Measurements from ENCODE around the gene ANHX.
"Not testable (repeated sequence)": the region's sequence is repeated elsewhere in the genome, so short reads cannot be mapped to it uniquely, and the experiment has no call there.

ANHX gene

DNA sequence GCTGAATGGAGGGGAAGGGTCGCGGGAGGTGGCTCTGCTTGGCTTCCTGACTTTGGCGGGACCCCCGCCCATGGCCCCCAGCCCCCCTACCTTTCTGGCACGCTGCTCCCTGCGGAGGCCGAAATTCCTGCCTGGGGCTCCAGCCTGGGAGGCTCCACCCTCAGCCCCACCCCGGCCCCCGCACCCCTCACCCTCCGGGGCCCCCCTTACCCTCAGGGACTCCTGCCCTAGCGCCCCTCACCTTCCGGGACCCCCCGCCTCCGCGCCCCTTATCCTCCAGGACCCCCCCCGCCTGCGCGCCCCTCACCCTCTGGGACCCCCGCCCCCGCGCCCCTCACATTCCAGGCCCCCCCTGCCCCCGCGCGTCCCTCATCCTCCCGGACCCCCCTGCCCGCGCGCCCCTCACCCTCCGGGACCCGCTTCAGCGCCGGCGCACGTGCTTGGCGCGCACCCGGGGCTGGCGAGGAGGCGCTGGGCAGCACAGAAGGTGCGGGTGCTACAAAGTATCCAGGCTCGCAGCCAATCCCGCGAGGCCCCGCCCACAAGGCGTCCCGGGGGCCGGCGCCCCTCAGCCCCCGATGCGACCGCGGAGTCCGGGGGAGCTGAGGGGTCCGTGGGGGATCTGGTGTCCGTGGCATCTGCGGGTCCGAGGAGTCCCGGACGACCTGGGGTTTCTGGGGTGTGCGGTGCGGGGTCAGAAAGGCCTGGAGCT, at the start of gene ANHX:
Gene ANHX, minus strand, starts transcription at position 477 of the 712 bp plus-strand sequence. CDS start 1,521 bp downstream, outside the sequence.
- DNase-seq (ENCODE audit: low read depth) = no peak

GRCh38 chr12:133264668-133265067, 29.0 kb upstream of the ANHX start:
- not testable (repeated sequence) for DNase-seq (ENCODE audit: low read depth)

DNA sequence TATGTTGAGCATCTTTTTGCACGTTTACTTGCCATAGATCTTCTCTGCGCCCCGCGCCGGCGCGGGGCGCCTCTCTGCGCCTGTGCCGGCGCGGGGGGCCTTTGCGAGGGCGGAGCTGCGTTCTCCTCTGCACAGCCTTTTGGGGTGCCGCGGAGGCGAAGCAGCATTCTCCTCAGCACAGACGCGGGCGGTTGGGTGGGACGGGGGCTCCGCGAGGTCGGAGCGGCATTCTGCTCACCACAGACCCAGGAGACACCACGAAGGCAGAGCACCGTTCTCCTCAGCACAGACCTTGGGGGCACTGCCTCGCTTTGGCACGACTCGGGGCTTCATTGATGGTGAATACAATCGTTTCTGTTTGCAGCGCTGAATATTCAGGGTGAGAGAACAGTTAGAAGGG, 28.5 kb upstream of the ANHX start:
- DNase-seq (ENCODE audit: low read depth) = no peak

DNA sequence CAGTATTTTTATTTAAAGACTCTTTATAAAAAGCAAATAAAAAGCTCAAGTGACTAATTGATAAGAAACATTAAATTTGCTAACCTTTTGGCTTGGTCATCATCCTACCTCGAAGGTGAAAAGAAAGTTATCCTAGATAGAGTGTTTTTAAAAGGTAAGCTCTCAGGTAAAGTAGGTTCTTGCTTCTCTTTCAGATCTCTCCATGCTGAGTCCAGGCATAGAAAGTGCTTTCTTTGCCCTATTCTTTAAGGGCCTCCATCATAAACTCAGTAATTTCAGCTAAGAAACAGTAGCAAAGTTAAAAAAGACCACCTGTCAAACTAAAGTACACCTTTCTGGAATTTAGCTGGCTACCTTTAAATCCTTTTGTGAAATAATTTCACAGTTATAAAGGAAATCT, 20.6 kb upstream of the ANHX start:
- DNase-seq (ENCODE audit: low read depth) = no peak

GRCh38 chr12:133255833-133256232, 20.2 kb upstream of the ANHX start:
- DNase-seq (ENCODE audit: low read depth) = not testable (repeated sequence)

- DNase-seq (ENCODE audit: low read depth) = no peak
These were observed 16.1 kb upstream of the ANHX start for GRCh38 chr12:133251732-133252131.

DNA sequence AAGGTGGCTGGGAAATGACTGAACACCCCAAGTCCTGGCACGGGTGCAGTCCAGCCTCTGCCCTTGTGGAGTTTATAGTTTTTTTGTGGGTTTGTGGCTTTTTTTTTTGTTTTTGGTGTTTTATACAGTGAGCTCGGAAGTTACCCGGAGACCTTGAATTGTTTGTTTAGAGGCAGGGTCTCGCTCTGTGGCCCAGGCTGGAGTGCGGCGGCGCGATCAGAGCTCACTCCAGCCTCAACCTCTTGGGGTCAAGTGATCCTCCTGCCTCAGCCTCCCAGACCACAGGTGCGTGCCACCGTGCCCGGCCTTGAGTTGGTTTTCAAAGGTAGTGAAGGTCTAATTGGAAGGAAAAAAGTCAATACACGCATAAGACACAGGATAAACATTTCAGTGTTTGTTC, 879 bp upstream of the ANHX start:
- no peak for DNase-seq (ENCODE audit: low read depth)

DNA sequence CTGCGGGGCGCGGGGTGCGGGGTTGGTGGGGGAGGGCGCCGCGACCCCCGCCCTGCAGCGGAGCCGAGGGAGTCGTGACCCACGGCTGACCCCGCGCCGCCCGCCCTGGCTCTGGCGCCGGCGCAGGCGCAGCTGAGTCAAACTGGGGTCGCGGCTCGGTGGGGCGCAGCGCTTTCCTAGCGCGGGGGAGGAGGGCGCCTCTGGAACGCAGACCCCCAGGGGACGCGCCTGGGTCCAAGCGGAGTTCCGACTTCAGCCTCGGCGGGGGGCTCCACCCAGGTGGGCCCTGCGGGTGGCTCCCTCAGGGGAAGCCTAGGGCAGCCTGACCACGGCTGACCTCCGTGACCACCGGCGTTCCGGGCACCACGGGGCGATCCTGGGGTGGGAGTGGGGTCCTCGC, 467 bp upstream of the ANHX start:
- no peak for DNase-seq (ENCODE audit: low read depth)

DNA sequence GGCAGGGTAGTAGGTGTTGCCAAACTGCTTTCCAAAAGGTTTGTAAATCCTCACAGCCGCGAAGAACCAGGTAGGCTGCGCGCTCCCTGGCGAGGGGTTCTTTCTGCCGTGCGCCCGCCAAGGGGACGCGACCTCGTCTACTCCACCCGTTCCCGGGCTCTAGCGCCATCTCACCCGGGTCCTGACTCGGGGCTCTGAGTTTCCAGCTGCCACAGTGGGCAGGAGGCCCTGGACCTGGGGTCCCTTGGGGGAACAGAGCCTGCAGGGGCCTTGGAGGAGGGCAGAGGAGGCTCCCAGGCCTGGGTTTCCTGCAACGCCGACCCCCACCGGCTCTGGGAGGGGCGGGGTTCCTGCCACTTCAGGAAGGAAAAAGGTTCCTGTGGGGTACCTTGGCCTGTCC, 706 bp downstream of the ANHX start:
- no peak for DNase-seq (ENCODE audit: low read depth)

DNA sequence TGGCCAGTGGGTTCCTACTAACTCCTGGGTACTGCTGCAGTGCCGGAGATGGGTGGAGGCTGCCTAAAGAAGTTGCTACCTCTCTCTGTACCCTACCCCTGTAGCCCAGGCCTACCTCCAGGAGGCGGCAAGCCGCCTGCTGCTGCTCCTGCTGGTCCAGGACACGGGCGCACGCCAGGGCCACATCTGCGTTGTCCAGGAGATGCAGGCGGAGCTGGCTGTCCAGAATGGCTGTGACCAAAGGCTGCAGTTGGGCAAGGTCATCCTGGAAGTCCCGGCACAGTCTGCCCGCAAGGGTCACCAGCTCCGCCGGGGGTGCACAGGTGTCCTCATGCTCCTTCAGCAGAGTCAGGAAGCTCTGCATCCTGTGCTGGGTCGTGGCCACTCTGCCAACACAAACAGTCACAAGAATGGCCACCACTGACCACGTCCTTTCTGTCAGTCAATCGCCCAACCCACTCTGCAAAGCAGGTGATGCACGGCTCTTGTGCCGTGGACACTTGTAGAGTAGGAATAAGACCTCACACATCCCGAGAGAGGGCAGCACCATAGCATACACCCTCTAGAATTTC, 1.6 kb downstream of the ANHX start:
- no peak for DNase-seq (ENCODE audit: low read depth)

DNA sequence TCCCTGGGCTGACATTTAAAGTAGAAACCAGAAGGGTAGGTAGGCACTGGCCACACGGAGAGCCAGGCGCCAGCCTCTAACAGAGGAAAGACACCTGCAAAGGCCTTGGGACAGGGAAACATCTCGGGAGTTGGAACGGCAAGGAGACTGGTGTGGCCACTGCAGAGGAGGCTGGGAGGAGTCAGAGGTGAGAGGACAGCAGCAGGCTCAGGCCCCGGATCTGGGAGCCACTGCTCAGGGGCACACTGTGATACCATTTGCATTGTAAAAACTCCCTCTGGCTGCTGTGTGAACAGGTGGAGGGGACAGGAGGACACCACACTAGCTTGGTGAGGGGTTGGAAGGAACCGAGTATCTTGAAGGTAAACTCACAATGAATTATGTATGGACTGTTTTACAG, 2.7 kb downstream of the ANHX start:
- no peak for DNase-seq (ENCODE audit: low read depth)

- DNase-seq (ENCODE audit: low read depth) = no peak
These were observed 4.7 kb downstream of the ANHX start for GRCh38 chr12:133231001-133231400.

DNA sequence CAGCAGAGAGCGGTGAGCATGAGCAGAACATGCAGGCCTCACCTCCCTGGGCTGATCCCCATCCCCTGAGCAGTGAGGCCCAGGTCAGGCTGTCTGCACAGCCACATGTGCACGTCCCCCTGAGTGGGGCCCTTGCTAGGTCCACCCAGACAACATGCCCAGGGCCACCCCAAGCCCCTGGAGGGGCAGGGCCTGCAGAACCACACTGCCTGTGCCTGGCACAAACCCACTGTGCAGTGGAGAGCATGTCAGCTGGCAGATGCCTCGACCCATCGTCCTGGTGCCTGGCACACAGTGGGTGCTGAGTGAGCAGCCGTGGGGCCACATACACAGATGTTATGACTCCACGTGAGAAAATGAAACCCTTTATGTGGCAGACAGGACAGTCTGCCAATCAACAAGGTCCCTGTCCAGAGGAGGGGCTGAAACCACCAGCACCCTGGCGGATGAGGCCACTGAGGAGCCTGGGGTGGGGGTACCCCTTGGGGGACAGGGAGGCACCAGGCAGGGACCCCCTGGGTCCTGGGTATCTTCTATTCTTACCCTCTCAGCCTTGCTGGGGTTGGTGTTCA, 8.3 kb downstream of the ANHX start:
- DNase-seq (ENCODE audit: low read depth) = no peak

GRCh38 chr12:133226690-133227089, 9.0 kb downstream of the ANHX start:
- no peak for DNase-seq (ENCODE audit: low read depth)

GRCh38 chr12:133225527-133225926, 10.2 kb downstream of the ANHX start:
- no peak for DNase-seq (ENCODE audit: low read depth)

- no peak for DNase-seq (ENCODE audit: low read depth)
These were observed 13.5 kb downstream of the ANHX start for GRCh38 chr12:133222211-133222610.

DNA sequence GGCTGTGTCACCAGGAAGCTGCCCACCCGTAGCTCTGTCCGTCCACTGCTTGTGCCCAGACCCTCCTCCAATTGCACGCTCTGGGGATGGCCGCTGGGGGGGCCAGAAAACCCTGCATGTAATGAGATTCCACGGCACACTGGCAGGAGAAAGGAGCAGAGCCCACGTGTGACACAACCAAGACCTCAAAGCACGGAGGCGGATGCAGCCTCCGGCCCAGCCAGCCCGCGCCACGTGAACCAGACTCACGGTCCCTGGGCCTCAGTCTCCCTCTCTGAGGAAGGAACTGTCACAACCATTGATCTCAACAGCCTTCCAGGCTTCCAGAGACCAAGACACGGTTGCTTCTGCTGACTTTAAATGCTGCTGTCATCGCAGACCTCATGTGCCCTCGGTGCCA, 14.4 kb downstream of the ANHX start:
- DNase-seq (ENCODE audit: low read depth) = no peak

- no peak for DNase-seq (ENCODE audit: low read depth)
These were observed 15.2 kb downstream of the ANHX start for GRCh38 chr12:133220521-133220920.

- no peak for DNase-seq (ENCODE audit: low read depth)
These were observed 18.5 kb downstream of the ANHX start for GRCh38 chr12:133217219-133217618.

GRCh38 chr12:133215724-133216123, 20.0 kb downstream of the ANHX start:
- no peak for DNase-seq (ENCODE audit: low read depth)

- no peak for DNase-seq (ENCODE audit: low read depth)
These were observed 29.3 kb downstream of the ANHX start for GRCh38 chr12:133206390-133206789.

- DNase-seq (ENCODE audit: low read depth) = no peak
These were observed 31.4 kb downstream of the ANHX start for GRCh38 chr12:133204264-133204603.

DNA sequence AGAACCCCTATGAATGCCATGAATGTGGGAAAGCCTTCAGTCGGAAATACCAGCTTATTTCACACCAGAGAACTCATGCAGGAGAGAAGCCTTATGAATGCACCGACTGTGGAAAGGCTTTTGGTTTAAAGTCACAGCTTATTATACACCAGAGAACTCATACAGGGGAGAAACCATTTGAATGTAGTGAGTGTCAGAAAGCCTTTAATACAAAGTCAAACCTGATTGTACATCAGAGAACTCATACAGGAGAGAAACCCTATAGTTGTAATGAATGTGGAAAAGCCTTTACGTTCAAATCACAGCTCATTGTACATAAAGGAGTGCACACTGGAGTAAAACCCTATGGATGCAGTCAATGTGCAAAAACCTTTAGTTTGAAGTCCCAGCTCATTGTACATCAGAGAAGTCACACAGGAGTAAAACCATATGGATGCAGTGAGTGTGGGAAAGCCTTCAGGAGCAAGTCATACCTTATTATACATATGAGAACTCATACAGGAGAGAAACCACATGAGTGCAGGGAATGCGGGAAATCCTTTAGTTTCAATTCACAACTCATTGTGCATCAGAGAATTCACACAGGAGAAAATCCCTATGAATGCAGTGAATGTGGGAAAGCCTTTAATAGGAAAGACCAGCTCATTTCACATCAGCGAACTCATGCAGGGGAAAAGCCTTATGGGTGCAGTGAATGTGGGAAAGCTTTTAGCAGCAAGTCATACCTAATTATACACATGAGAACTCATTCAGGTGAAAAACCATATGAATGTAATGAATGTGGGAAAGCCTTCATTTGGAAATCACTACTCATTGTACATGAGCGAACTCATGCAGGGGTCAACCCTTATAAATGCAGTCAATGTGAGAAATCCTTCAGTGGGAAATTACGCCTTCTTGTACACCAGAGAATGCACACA, 32.1 kb downstream of the ANHX start:
- peak; percentile 29 for DNase-seq (ENCODE audit: low read depth)
